GM21367 (cell line): ENCODE measurements around the gene KLHL29.

ENCODE experiments used
- ATAC-seq: cut with Tn5 transposase; IDR thresholded peaks from one replicate; pipeline ENCODE4 v1.9.1; 2021; ENCODE audit not compliant: unreplicated experiment

KLHL29 gene

GRCh38 chr2:23601301-23601965 is 216.5 kb downstream of the KLHL29 start:
- no peak for ATAC-seq

- ATAC-seq, result no peak
Observed at GRCh38 chr2:23602116-23602515, 217.1 kb downstream of the KLHL29 start.

- ATAC-seq, result no peak
Observed at GRCh38 chr2:23603156-23603555, 218.2 kb downstream of the KLHL29 start.

DNA sequence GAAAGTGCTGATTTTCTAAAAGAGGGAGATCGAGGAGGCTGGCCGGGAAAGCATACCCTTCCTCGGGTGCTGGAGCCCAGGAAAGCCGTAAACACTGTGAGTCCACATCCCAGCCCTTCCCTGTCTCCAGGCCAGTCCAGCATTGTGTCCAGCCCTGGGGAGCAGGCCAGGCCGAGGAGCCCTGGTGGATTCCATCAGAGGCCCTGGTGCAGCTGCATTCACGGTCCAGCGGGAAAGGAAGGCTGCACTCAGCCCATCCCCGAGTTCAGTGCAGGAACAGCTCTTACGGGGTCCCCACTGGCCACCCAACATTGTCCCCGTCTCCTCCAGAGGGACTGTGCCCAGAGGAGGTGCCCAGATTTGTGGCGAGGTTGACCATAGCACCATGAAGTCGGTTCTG is 218.6 kb downstream of the KLHL29 start:
- no peak for ATAC-seq

- ATAC-seq, result no peak
Observed at GRCh38 chr2:23604731-23605130, 219.8 kb downstream of the KLHL29 start.

- no peak for ATAC-seq
Observed at GRCh38 chr2:23605236-23605635, 220.3 kb downstream of the KLHL29 start.

GRCh38 chr2:23606196-23606595 is 221.2 kb downstream of the KLHL29 start:
- ATAC-seq, result no peak

- no peak for ATAC-seq
Observed at GRCh38 chr2:23606968-23607367, 222.0 kb downstream of the KLHL29 start.

- ATAC-seq, result no peak
Observed at GRCh38 chr2:23607925-23608324, 222.9 kb downstream of the KLHL29 start.

DNA sequence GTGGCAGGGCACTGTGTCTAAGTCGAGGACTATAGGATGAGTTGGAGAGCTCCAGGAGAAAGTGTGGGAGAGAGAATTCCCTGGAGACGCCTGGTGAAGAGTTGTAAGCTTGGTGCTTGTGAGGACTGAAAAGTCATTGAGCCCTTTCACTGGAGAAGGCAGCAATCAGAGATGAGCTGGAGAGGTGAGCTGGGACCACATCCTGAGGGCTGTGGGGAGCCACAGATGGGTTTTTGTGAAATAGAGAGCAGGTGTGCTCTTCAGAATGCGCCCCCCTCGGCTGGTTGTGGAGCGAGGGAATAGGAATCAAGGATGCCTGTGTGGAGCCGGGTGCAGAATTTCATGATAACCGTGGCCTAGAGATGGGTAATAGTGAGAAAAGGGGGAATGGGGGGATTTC is 224.3 kb downstream of the KLHL29 start:
- no peak for ATAC-seq

GRCh38 chr2:23611839-23612238 is 226.9 kb downstream of the KLHL29 start:
- no peak for ATAC-seq

DNA sequence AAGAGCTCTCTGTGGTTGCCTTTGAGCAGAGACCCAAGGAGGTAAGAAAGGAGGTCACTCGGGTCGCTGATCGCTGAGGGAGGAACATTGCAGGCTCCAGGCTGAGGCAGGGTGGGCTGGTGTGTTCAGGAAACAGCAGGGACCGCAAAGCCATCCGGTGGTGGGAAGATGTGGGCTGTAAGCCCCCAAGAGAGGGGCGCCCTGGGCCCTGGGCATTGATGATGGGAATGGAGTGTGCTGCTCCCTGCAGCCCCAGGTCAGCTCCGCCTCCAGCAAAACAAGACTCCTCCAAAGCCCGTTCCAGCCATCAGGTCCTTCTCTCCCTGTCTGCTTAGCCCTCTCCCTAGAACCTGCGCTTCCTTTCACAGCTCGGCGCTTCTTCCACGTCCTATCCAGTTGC is 229.7 kb downstream of the KLHL29 start:
- ATAC-seq, result no peak

GRCh38 chr2:23615216-23616020 is 230.4 kb downstream of the KLHL29 start:
- no peak for ATAC-seq

- ATAC-seq, result no peak
Observed at GRCh38 chr2:23616630-23617029, 231.7 kb downstream of the KLHL29 start.

- no peak for ATAC-seq
Observed at GRCh38 chr2:23617167-23617810, 232.3 kb downstream of the KLHL29 start.

GRCh38 chr2:23617811-23618215 is 232.8 kb downstream of the KLHL29 start:
- no peak for ATAC-seq

DNA sequence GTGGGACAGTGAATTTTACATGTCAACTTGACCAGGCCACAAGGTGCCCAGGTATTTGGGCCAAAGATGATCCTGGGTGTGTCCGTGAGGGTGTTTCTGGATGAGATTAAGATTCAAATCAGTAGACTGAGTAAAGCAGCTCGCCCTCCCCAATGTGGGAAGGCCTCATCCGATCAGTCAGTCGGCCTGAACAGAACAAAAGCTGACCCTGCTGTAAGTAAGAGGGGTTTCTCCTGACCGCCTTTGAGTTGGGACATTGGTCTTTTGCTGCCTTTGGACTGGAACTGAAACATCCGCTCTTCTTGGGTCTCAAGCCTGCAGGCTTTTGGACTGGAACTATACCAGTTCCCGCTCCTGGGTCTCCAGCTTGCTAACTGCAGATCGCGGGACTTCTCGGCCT is 233.3 kb downstream of the KLHL29 start:
- no peak for ATAC-seq

- ATAC-seq, result no peak
Observed at GRCh38 chr2:23618794-23619530, 234.0 kb downstream of the KLHL29 start.

- no peak for ATAC-seq
Observed at GRCh38 chr2:23619941-23620340, 235.0 kb downstream of the KLHL29 start.

DNA sequence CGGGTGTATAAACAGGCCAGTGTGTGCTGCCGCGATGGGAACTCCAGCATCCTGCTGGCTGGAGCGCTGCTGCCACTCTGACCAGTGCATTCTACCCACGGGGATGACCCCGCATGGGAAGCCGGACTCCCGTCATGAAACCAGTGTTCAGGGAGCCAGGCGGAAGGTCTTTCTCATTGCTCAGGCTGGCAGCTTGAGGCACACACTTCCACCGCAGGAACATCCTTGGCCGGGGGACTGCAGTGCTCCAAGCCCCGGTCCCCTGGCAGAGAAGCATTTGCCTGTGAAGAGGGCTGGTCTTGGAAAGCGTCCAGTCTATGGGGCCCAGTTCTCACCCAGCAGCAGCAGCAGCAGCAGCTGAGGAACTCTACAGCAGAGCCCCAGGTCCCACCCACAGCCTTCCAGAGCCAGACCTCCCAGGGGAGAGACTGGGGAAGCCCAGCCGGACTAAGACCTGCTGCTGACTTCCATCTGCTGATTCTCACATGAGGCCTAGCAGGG is 235.9 kb downstream of the KLHL29 start:
- no peak for ATAC-seq

- ATAC-seq, result no peak
Observed at GRCh38 chr2:23621616-23622015, 236.6 kb downstream of the KLHL29 start.
